Effector memory CD4-positive, alpha-beta T cell (primary cell): Measurements from ENCODE around the gene NFIC.

ENCODE experiments used
- DNase-seq, 3 donors: peaks; one replicate each; pipeline ENCODE4 v3.0.0-alpha.2; 2020
- H3K27ac ChIP-seq: 2 replicates; pipeline ENCODE4 v1.7.0; 2013; ENCODE audit warnings: mild to moderate bottlenecking, low read length, moderate library complexity; ENCODE audit not compliant: insufficient read depth, poor library complexity, severe bottlenecking
- H3K27me3 ChIP-seq: replicated peaks from 2 replicates; pipeline ENCODE4 v1.7.0; 2013; ENCODE audit warnings: mild to moderate bottlenecking, low read length; ENCODE audit not compliant: insufficient read depth, control insufficient read depth, poor library complexity, severe bottlenecking
- H3K36me3 ChIP-seq: 2 replicates; pipeline ENCODE4 v1.7.0; 2013; ENCODE audit warnings: mild to moderate bottlenecking, low read length, moderate library complexity; ENCODE audit not compliant: control insufficient read depth, insufficient read depth
- H3K4me1 ChIP-seq: 2 replicates; pipeline ENCODE4 v1.7.0; 2013; ENCODE audit warnings: low read length, mild to moderate bottlenecking; ENCODE audit not compliant: control insufficient read depth, insufficient read depth, poor library complexity, severe bottlenecking
- H3K4me3 ChIP-seq: 2 replicates; pipeline ENCODE4 v1.7.0; 2013; ENCODE audit warnings: low read length, low read depth, mild to moderate bottlenecking; ENCODE audit not compliant: insufficient read depth, poor library complexity, severe bottlenecking
- H3K9me3 ChIP-seq: 2 replicates; pipeline ENCODE4 v1.7.0; 2013; ENCODE audit warnings: mild to moderate bottlenecking, low read length, moderate library complexity; ENCODE audit not compliant: control insufficient read depth

NFIC gene

DNA sequence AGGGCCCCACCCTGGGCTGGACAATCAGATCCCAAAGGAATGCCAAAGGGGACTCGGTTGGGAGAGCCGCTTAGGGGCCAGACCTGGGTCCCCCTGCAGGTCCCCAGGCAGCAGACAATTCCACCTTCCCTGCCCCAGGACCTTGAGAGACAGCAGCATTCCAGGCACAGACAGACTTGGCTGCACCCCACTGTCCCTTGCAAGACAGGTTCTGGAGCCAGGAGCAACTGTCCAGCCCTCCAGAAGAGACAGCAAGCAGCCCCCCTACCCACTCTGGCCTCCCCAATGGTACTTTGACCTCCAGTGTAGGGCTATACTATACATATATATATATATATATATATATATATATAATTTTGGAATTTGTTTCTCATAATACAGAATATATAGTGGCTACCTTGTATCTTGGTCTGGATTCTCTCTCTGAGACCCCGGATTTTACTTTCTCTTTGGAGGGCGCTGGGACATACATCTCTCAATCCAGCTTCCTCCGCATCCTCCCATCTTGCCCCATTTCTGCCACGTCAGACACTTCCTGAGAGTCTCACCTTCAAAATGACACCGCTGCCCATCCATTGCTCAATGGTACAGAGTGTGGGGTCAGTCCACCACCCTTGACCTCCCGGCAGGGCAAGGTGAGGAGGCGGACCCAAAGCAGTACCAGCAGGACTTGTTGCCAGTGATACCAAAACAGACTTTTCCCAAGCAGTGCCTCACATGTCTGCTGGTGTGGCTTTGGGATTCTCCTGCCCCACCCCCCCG lies 101.2 kb downstream of the NFIC start:
- DNase-seq: no peak
- Histone ChIP-seq H3K36me3 (no peaks in the 10 kb centered on the region), H3K27me3 (no peaks in the 10 kb centered on the region), H3K4me1 (no peaks in the 10 kb centered on the region), H3K27ac (no peak overlapping the region), H3K9me3 (no peaks in the 10 kb centered on the region), H3K4me3 (no peak overlapping the region)

DNA sequence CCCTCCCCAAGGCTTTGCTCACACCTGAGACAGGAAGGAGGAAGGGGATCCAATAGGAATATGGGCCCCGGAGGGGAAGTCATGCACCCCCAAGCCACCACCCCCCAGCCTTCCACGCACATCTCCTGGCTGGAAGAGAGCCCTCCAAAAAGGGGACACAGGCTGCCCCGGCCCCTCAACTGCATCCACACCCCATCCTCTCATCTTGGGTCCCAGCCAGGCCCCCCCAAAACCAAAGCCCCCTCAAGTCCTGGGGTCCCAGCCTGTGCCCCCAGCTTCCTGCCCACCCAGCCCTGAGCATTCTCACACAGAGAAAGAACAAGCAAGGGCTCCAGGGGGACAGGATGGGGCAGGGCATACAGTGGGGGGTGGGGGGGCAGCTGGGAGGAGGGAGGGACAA lies 101.8 kb downstream of the NFIC start:
- Histone ChIP-seq H3K36me3 (no peaks in the 10 kb centered on the region), H3K4me1 (no peaks in the 10 kb centered on the region), H3K27me3 (no peaks in the 10 kb centered on the region), H3K4me3 (no peak overlapping the region), H3K9me3 (no peaks in the 10 kb centered on the region), H3K27ac (no peak overlapping the region)
- DNase-seq: no peak

DNA sequence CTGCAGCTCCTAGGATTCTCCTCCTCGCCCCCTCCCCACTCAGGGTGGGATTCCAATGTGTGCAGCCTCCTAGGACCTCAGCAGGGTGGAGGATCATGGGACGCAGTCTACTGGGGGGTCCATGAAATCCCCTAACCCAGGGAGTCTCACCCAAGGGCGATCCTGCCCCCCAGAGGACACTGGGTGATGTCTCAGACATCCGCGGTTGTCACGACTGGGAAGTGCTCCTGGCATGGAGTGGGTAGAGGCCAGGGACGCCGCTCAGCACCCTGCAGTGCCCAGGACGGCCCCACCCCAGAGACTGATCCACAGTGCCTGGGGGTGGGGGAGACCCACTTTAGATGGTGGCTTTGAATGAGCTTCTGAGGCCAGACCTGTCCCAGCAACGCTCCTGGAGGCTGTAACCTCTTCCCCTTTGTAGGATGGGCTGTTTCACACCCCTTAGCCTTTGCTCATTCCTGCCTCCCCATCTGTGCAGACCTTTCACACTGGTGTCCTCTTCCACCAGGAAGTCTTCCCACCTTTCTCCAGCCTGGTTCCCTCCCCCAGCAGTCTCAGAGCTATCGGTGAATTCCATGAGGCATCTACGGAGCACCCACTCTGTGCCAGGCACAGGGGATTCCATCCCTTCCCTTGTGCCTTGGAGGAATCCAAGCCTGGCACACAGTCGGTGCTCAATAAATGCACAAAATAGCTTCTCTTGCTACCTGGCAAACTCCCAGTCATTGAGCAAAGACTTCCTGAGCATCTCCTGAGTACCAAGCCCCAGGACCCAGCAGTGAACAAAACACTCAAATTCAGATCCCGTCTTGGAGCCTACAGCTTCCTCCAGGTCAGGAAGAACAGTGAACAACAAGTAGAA lies 103.5 kb downstream of the NFIC start:
- no peak for DNase-seq
- Histone ChIP-seq H3K4me1 (no peaks in the 10 kb centered on the region), H3K27me3 (no peaks in the 10 kb centered on the region), H3K36me3 (no peaks in the 10 kb centered on the region), H3K27ac (no peak overlapping the region), H3K9me3 (no peaks in the 10 kb centered on the region), H3K4me3 (no peak overlapping the region)

DNA sequence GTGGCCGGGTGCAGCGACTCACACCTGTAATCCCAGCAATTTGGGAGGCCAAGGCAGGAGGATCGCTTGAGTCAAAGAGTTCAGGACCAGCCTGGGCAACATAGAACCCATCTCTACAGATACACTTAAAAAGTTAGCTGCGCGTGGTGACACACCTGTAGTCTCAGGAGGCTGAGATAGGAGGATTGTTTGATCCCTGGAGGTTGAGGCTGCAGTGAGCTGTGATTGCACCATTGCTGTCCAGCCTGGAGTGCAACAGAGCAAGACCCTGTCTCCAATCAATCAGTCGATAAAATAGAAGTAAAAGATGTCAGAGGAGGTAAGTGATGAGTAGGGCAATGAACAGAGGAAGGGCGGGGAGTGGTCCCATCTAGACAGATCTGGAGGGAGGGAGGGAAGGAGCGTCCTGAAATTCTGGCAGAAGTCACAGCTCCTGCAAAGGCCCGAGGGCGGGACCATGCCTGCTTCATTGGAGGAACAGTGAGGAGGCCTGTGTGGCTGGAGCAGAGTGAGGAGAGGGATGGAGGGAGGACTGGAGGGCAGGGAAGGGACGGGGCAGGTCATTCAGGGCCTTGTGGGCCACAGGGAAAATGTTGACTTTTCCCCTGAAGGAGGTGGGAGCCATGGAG lies 104.2 kb downstream of the NFIC start:
- H3K27ac ChIP-seq: no peak overlapping the region
- no peak for DNase-seq
- no peaks in the 10 kb centered on the region for H3K9me3 ChIP-seq
- no peaks in the 10 kb centered on the region for H3K27me3 ChIP-seq
- H3K4me3 ChIP-seq: no peak overlapping the region
- no peaks in the 10 kb centered on the region for H3K36me3 ChIP-seq
- H3K4me1 ChIP-seq: no peaks in the 10 kb centered on the region

DNA sequence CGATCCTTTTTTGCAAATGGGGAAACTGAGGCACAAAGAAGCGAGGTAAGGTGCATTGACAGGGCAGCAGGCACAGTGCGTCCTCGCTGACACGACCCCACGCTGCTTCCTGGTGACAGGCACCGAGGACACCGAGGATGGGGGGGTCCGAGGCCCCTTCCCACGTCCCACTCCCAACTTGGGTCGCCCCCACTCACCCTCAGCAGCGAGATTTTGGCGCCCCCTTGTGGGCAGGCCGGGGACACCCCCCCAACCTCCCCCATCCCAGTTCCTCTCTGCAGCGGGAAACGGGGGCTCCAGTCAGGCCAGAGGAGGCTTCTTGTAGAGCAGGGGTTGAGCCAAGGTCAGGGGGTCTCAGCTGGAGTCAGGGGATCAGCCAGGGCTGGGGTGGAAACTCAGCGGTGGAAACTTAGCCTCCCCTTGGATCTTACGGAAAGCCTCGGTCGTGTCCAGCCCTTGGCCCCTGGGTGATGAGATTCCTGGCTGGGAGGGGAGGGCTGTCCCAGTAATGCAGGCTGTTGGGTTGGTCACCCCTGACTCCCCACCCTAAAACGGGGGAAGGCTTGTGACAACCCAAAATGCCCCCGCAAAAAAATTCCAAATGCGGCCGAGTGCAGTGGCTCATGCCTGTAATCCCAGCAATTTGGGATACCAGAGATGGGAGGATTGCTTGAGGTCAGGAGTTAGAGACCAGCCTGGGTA lies 105.7 kb downstream of the NFIC start:
- no peak for DNase-seq
- H3K27ac ChIP-seq: no peak overlapping the region
- H3K4me1 ChIP-seq: no peaks in the 10 kb centered on the region
- H3K9me3 ChIP-seq: no peaks in the 10 kb centered on the region
- no peak overlapping the region for H3K4me3 ChIP-seq
- no peaks in the 10 kb centered on the region for H3K27me3 ChIP-seq
- H3K36me3 ChIP-seq: no peaks in the 10 kb centered on the region

DNA sequence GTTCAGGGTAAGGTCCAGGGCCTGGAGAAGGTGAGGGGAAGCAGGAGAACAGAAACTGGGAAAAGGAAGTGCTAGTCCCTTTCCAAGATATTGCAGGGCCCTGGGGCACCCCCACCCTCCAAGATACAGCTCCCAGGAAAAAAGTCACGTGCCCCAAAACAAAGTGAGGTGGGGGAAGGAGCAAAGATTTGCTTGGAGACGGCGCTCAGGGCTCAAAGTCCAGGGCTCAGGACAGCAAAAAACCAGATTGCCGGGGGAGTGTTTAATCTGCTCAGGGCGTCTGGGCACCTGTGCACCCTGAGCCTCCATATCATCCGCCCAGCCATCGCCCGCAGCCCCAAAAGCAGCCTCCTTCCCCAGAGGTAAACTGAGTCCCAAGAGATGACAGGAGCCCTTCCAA lies 107.6 kb downstream of the NFIC start:
- H3K4me3 ChIP-seq: no peak overlapping the region
- peaks cover 7% of the 10 kb centered on the region for H3K4me1 ChIP-seq
- DNase-seq: no peak
- no peaks in the 10 kb centered on the region for H3K9me3 ChIP-seq
- H3K27me3 ChIP-seq: no peaks in the 10 kb centered on the region
- H3K36me3 ChIP-seq: no peaks in the 10 kb centered on the region
- H3K27ac ChIP-seq: no peak overlapping the region

DNA sequence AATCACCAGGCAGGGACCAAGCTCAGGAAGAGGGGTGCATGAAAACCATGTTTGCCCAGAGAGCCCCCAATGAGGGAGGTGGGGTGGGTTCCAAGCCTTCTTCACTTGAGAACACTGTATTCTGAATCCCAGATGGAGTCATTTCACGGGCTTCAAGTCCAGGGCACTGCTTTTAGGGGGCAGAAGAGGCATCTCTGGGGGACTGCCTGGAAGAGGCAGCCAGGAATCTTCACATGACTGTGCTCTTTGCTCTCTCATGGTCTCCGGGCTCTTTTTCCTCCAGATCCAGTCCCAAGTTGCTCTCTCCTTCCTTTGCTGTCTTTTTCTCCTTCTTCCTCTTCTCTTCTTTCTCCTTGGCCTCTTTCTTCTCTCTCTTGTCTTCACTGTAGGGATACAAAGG lies 108.2 kb downstream of the NFIC start:
- Histone ChIP-seq H3K9me3 (no peaks in the 10 kb centered on the region), H3K4me1 (peaks cover 12% of the 10 kb centered on the region), H3K27ac (no peak overlapping the region), H3K4me3 (no peak overlapping the region), H3K27me3 (no peaks in the 10 kb centered on the region), H3K36me3 (no peaks in the 10 kb centered on the region)
- DNase-seq: no peak

DNA sequence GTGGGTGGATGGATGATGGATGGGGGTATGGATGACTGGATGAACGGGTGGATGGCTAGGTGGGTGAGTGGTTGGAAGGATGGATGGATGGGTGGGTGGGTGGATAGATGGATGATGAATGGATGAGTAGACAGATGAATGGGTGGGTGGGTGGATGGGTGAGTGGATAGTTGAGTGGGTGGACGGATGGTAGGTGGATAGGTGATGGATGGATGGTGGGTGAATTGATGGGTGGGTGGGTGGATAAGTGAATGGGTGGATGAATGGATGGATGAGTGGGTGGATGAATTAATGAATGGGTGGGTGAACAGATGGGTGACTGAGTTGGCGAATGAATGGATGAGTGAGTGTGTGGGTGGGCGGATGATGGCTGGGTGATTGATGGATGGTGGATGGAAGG lies 109.1 kb downstream of the NFIC start:
- H3K4me1 ChIP-seq: peaks cover 15% of the 10 kb centered on the region
- no peaks in the 10 kb centered on the region for H3K27me3 ChIP-seq
- no peaks in the 10 kb centered on the region for H3K9me3 ChIP-seq
- no peak for DNase-seq
- no peak overlapping the region for H3K4me3 ChIP-seq
- no peaks in the 10 kb centered on the region for H3K36me3 ChIP-seq
- no peak overlapping the region for H3K27ac ChIP-seq

DNA sequence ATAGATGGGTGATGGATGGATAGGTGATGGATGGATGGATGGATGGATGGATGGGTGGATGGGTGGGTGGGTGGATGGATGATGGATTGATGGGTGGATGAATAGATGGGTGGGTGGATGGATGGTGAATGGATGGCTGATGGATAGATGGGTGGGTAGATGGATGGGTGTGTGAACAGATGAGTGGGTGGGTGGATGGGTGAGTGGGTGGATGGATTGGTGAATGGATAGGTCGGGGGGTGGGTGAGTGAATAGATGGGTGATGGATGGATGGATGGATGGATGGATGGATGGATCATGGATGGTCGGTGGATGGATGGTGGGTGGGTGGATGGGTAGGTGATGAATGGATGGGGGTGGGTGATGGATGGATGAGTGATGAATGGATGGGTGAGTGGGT lies 110.4 kb downstream of the NFIC start:
- Histone ChIP-seq H3K27ac (no peak overlapping the region), H3K4me1 (peaks cover 15% of the 10 kb centered on the region), H3K36me3 (no peaks in the 10 kb centered on the region), H3K9me3 (no peaks in the 10 kb centered on the region), H3K4me3 (no peak overlapping the region), H3K27me3 (no peaks in the 10 kb centered on the region)
- DNase-seq: no peak
